T-cell (primary cell): ENCODE results near the gene WDR62. TPM values are rescaled to one million over a fixed set of nuclear protein-coding genes. Genes with fewer than 3 reads are reported as not detected.

Experiments used
- ATAC-seq, 4 experiments: fragments of 200-7000 bp in 3 of 4; fragments of 150-1000 bp in 1 of 4; cut with Tn5 transposase; replicated peaks in 1 of 4; 1 replicate in 3 of 4; 2 replicates in 1 of 4; pipeline ENCODE4 v1.10.0; 2021; ENCODE audit warnings: moderate library complexity in 3 of 4, mild to moderate bottlenecking in 2 of 4, moderate number of reproducible peaks in 1 of 4
- CTCF ChIA-PET, 2 donors: fragments of 300-600 bp; sonication (Branson Sonifier 250); formaldehyde crosslinking; loops; one replicate each; lab custom pipeline; 2022; ENCODE audit warnings: antibody characterized with exemption in 2 of 2; lab: Charles Lee
- POLR2A ChIA-PET, 2 donors: fragments of 300-600 bp; sonication (Branson Sonifier 250); formaldehyde crosslinking; loops; one replicate each; lab custom pipeline; 2022; ENCODE audit warnings: antibody characterized with exemption in 2 of 2; lab: Charles Lee
- DNase-seq, 35 experiments: peaks; one replicate each; pipeline versions ENCODE4 v3.0.0 to v3.0.0-alpha.2; 2013 to 2023
- H3K27ac ChIP-seq: one replicate; pipeline ENCODE4 v1.5.1; 2013; ENCODE audit warnings: low read length
- H3K27me3 ChIP-seq, 2 experiments: replicated peaks in 1 of 2; 1 replicate in 1 of 2; 2 replicates in 1 of 2; pipeline versions ENCODE4 v1.6.1 to v1.7.0; 2013; ENCODE audit warnings: low read length in 1 of 2, mixed read lengths in 1 of 2; ENCODE audit not compliant: control insufficient read depth in 2 of 2, insufficient read depth in 2 of 2; ENCODE audit errors: extremely low read depth in 1 of 2
- H3K36me3 ChIP-seq, 2 donors: 1 replicate in 1 of 2; 2 replicates in 1 of 2; pipeline versions ENCODE4 v1.6.1 to v1.7.0; 2013; ENCODE audit warnings: low read length in 1 of 2; ENCODE audit not compliant: control insufficient read depth in 2 of 2, insufficient read depth in 1 of 2; ENCODE audit errors: extremely low read depth in 1 of 2
- H3K4me1 ChIP-seq, 2 experiments: 1 replicate in 1 of 2; 2 replicates in 1 of 2; pipeline versions ENCODE4 v1.6.1 to v1.7.0; 2013; ENCODE audit warnings: low read length in 2 of 2, mixed read lengths in 1 of 2; ENCODE audit not compliant: insufficient read depth in 2 of 2, control insufficient read depth in 1 of 2; ENCODE audit errors: extremely low read depth in 1 of 2
- H3K4me3 ChIP-seq, 2 donors: 1 replicate in 1 of 2; 2 replicates in 1 of 2; pipeline versions ENCODE4 v1.5.1 to v1.7.0; 2013; ENCODE audit warnings: mild to moderate bottlenecking in 2 of 2, low read length in 1 of 2, moderate library complexity in 1 of 2; ENCODE audit not compliant: control insufficient read depth in 1 of 2; ENCODE audit errors: extremely low read depth in 1 of 2
- H3K9me3 ChIP-seq: 2 replicates; pipeline ENCODE4 v1.7.0; 2013
- H3K27ac Mint-ChIP-seq, 2 donors: one replicate each; pipeline ENCODE4 v1.8.0; 2020 to 2021; ENCODE audit warnings: mild to moderate bottlenecking in 2 of 2, mixed read lengths in 2 of 2
- H3K27me3 Mint-ChIP-seq, 2 donors: one replicate each; pipeline ENCODE4 v1.8.0; 2021 to 2022; ENCODE audit warnings: mixed read lengths in 2 of 2
- H3K36me3 Mint-ChIP-seq: one replicate; pipeline ENCODE4 v1.8.0; 2021; ENCODE audit warnings: mixed read lengths
- H3K4me1 Mint-ChIP-seq, 3 donors: one replicate each; pipeline ENCODE4 v1.8.0; 2020 to 2022; ENCODE audit warnings: mixed read lengths in 3 of 3, mild to moderate bottlenecking in 1 of 3
- H3K4me3 Mint-ChIP-seq, 3 donors: one replicate each; pipeline ENCODE4 v1.8.0; 2020 to 2022; ENCODE audit warnings: mild to moderate bottlenecking in 3 of 3, mixed read lengths in 3 of 3, moderate library complexity in 3 of 3
- H3K9me3 Mint-ChIP-seq, 3 donors: one replicate each; pipeline ENCODE4 v1.8.0; 2020 to 2022; ENCODE audit warnings: mixed read lengths in 3 of 3
- WGBS: methylation state at CpG from one replicate; pipeline ENCODE4 v1.1.5; 2013; ENCODE audit warnings: missing lambda C conversion rate; ENCODE audit not compliant: insufficient coverage; 5-methylcytosine and 5-hydroxymethylcytosine counted together
- total RNA-seq, 35 experiments: library from RNA in 6 of 35; stranded (reverse) in 6 of 35; fragments of 120-200 nt in 1 of 35; gene quantifications; one replicate each; pipeline versions ENCODE4 v1.2.1 to v1.2.4 and lab custom pipeline; 2013 to 2026

WDR62 gene
- total RNA-seq, 5 donors from 2014 or later (not counting 1 experiment from before 2014, with no cell fraction given), result 1.3 to 3.3 (median 2.2) TPM

GRCh38 chr19:36072081-36072480 lies 17.4 kb downstream of the WDR62 start:
- DNase-seq, result no peak
- Mint-ChIP-seq H3K27me3 (no peaks in the 10 kb centered on the region), H3K9me3 (no peaks in the 10 kb centered on the region), H3K27ac (no peak overlapping the region), H3K4me1 (no peaks in the 10 kb centered on the region), H3K36me3 (peaks cover 3% of the 10 kb centered on the region), H3K4me3 (no peak overlapping the region)
- ChIA-PET CTCF (no interaction called here), POLR2A (no interaction called here)
- Histone ChIP-seq H3K36me3 (no peaks in the 10 kb centered on the region), H3K27me3 (no peaks in the 10 kb centered on the region), H3K4me3 (no peak overlapping the region), H3K27ac (no peak overlapping the region), H3K9me3 (no peaks in the 10 kb centered on the region), H3K4me1 (no peaks in the 10 kb centered on the region)
- no peak for ATAC-seq
- 96% methylated on average over 8 of the region's 8 CpGs for WGBS

- Mint-ChIP-seq H3K27ac (no peak overlapping the region), H3K27me3 (no peaks in the 10 kb centered on the region), H3K4me1 (no peaks in the 10 kb centered on the region), H3K9me3 (no peaks in the 10 kb centered on the region), H3K4me3 (no peak overlapping the region), H3K36me3 (no peaks in the 10 kb centered on the region)
- CTCF ChIA-PET, result interaction anchor here in 1 of 2 donors (0.7 kb wide), 1 partner anchor 697 kb away, joined by 3 read pairs; no protein-coding TSS in a partner anchor
- Histone ChIP-seq H3K4me3 (no peak overlapping the region), H3K36me3 (no peaks in the 10 kb centered on the region), H3K27me3 (no peaks in the 10 kb centered on the region), H3K9me3 (no peaks in the 10 kb centered on the region), H3K27ac (no peak overlapping the region), H3K4me1 (no peaks in the 10 kb centered on the region)
- WGBS, result 95% methylated on average over 8 of the region's 10 CpGs
- ATAC-seq, result no peak
- POLR2A ChIA-PET, result no interaction called here
- no peak for DNase-seq
Observed at GRCh38 chr19:36073121-36073876, 18.6 kb downstream of the WDR62 start.

DNA sequence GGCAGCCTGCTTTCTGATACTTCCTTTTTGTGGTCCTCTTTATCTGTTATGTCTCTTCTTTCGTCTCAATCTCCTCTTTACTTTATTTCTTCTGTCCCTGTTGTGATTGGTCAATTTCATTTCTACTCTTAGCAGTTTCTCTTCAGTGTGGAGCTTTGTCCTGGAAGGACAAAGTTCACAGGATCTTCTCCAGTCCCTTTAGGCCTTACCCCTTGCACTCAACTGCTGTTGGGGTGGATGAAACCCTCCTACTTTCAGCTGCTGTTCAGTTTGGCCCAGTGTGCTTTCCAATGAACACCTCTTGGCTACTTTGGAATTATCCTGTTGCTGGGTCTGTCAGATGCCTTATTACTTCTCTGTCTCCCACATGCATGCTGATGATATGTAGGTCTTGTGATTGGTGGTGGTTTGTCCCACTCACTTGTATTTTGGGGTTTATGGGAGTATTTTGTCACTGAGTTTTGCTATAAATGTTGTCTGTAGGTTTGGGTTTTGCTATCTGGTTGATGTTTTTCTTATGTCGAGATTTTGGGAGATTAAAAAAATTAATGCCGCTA lies 24.8 kb downstream of the WDR62 start:
- no peaks in the 10 kb centered on the region for H3K27me3 Mint-ChIP-seq
- no peaks in the 10 kb centered on the region for H3K27me3 ChIP-seq
- no peak for ATAC-seq
- no peak overlapping the region for H3K4me3 ChIP-seq
- CTCF ChIA-PET, result no interaction called here
- peaks cover 0 to 5% of the 10 kb centered on the region in 2 donors for H3K36me3 ChIP-seq
- H3K4me3 Mint-ChIP-seq, result no peak overlapping the region
- POLR2A ChIA-PET, result no interaction called here
- no peaks in the 10 kb centered on the region for H3K9me3 ChIP-seq
- H3K4me1 ChIP-seq, result no peaks in the 10 kb centered on the region
- peaks cover 4% of the 10 kb centered on the region for H3K36me3 Mint-ChIP-seq
- DNase-seq, result no peak
- no peaks in the 10 kb centered on the region for H3K4me1 Mint-ChIP-seq
- no peak overlapping the region for H3K27ac ChIP-seq
- no peak overlapping the region for H3K27ac Mint-ChIP-seq
- WGBS, result no CpG with 5 or more reads among the region's 3 CpGs
- H3K9me3 Mint-ChIP-seq, result no peaks in the 10 kb centered on the region

DNA sequence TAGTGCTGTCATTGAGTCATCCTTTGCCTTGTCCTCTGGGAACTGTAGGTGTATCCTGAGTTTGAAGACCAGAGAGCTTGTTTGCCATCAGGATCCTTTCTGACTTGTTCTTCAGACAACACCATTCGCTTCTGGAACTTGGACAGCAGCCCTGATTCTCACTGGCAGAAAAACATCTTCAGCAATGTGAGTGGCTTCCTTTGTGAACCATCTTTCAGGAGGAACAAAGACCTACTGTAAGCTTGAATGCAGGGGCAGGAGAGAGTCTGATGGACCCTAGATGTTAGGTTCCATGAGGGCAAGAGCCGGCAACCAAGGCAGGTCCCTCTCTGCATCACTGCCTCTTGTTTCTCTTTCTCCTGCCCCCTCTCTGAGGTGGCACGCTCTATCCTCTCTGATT lies 26.7 kb downstream of the WDR62 start:
- Histone ChIP-seq H3K27me3 (no peaks in the 10 kb centered on the region), H3K36me3 (peaks cover 1 to 5% of the 10 kb centered on the region in 2 donors), H3K4me1 (no peaks in the 10 kb centered on the region), H3K9me3 (no peaks in the 10 kb centered on the region), H3K4me3 (no peak overlapping the region), H3K27ac (no peak overlapping the region)
- Mint-ChIP-seq H3K36me3 (peaks cover 4% of the 10 kb centered on the region), H3K9me3 (no peaks in the 10 kb centered on the region), H3K27ac (no peak overlapping the region), H3K4me1 (no peaks in the 10 kb centered on the region), H3K27me3 (no peaks in the 10 kb centered on the region), H3K4me3 (no peak overlapping the region)
- CTCF ChIA-PET, result no interaction called here
- no peak for DNase-seq
- no peak for ATAC-seq
- WGBS, result 100% methylated on average over 1 of the region's 3 CpGs
- POLR2A ChIA-PET, result no interaction called here

- Mint-ChIP-seq H3K4me1 (no peaks in the 10 kb centered on the region), H3K4me3 (no peak overlapping the region), H3K27ac (no peak overlapping the region), H3K36me3 (peaks cover 4% of the 10 kb centered on the region), H3K9me3 (no peaks in the 10 kb centered on the region), H3K27me3 (no peaks in the 10 kb centered on the region)
- H3K36me3 ChIP-seq, result peaks cover 2 to 5% of the 10 kb centered on the region in 2 donors
- ATAC-seq, result no peak
- CTCF ChIA-PET, result interaction anchor here in 1 of 2 donors (0.6 kb wide), 1 partner anchor 96 kb away, joined by 3 read pairs; no protein-coding TSS in a partner anchor
- H3K27ac ChIP-seq, result no peak overlapping the region
- POLR2A ChIA-PET, result no interaction called here
- H3K4me3 ChIP-seq, result no peak overlapping the region
- 100% methylated on average over 4 of the region's 7 CpGs for WGBS
- H3K9me3 ChIP-seq, result no peaks in the 10 kb centered on the region
- no peak for DNase-seq
- H3K4me1 ChIP-seq, result no peaks in the 10 kb centered on the region
- no peaks in the 10 kb centered on the region for H3K27me3 ChIP-seq
Observed at GRCh38 chr19:36081894-36082293, 27.2 kb downstream of the WDR62 start.

DNA sequence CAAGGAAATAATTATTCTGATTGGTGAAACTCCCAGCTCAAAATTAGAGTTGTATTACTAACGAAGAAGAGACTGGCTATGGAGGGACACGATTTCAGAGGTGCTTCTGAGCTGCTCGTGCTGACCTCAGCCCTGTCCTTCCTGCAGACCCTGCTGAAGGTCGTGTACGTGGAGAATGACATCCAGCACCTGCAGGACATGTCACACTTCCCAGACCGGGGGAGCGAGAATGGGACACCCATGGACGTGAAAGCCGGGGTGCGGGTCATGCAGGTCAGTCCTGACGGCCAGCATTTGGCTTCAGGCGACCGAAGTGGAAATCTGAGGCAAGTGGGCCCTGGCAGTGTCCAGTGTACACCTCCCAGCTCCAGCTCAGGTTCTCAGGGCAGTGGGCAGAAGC lies 28.2 kb downstream of the WDR62 start:
- Histone ChIP-seq H3K36me3 (peaks cover 2 to 5% of the 10 kb centered on the region in 2 donors), H3K27me3 (no peaks in the 10 kb centered on the region), H3K4me1 (no peaks in the 10 kb centered on the region), H3K27ac (no peak overlapping the region), H3K4me3 (no peak overlapping the region), H3K9me3 (no peaks in the 10 kb centered on the region)
- POLR2A ChIA-PET, result interaction anchor here in 1 of 2 donors (0.6 kb wide), 1 partner anchor 68 kb away, joined by 3 read pairs; no protein-coding TSS in a partner anchor
- Mint-ChIP-seq H3K9me3 (no peaks in the 10 kb centered on the region), H3K27me3 (no peaks in the 10 kb centered on the region), H3K36me3 (peaks cover 4% of the 10 kb centered on the region), H3K27ac (no peak overlapping the region), H3K4me1 (no peaks in the 10 kb centered on the region), H3K4me3 (no peak overlapping the region)
- no peak for DNase-seq
- CTCF ChIA-PET, result no interaction called here
- 97% methylated on average over 11 of the region's 13 CpGs for WGBS
- ATAC-seq, result no peak
